Measurements from ENCODE around the gene SH2D5.

The SH2D5 gene

GRCh38 chr1:20726932-20727745 is 5.4 kb downstream of the SH2D5 start:
- H3K9ac ChIP-seq (ENCODE audit: low read length), result no peak overlapping the region
- no peaks in the 10 kb centered on the region for H3K36me3 ChIP-seq (ENCODE audit: control insufficient read depth, low read depth, low read length)
- no peaks in the 10 kb centered on the region for H3K9me3 ChIP-seq (ENCODE audit: control insufficient read depth, low read depth, low read length)
- H3K4me3 ChIP-seq (ENCODE audit: low read length), result no peak overlapping the region
- H3K27ac ChIP-seq (ENCODE audit: low read length), result no peak overlapping the region
- H3K4me1 ChIP-seq (ENCODE audit: control insufficient read depth, low read depth, low read length), result peaks cover 15% of the 10 kb centered on the region
- peaks cover 28% of the 10 kb centered on the region for H3K27me3 ChIP-seq (ENCODE audit: control insufficient read depth, insufficient read depth, low read length)

GRCh38 chr1:20726118-20726911 is 6.2 kb downstream of the SH2D5 start:
- Histone ChIP-seq H3K4me1 (ENCODE audit: control insufficient read depth, low read depth, low read length) (peaks cover 15% of the 10 kb centered on the region), H3K36me3 (ENCODE audit: control insufficient read depth, low read depth, low read length) (no peaks in the 10 kb centered on the region), H3K27me3 (ENCODE audit: control insufficient read depth, insufficient read depth, low read length) (peaks cover 24% of the 10 kb centered on the region), H3K9me3 (ENCODE audit: control insufficient read depth, low read depth, low read length) (no peaks in the 10 kb centered on the region), H3K27ac (ENCODE audit: low read length) (no peak overlapping the region), H3K9ac (ENCODE audit: low read length) (no peak overlapping the region), H3K4me3 (ENCODE audit: low read length) (no peak overlapping the region)

- Histone ChIP-seq H3K27ac (ENCODE audit: low read length) (no peak overlapping the region), H3K4me1 (ENCODE audit: control insufficient read depth, low read depth, low read length) (peaks cover 15% of the 10 kb centered on the region), H3K9me3 (ENCODE audit: control insufficient read depth, low read depth, low read length) (no peaks in the 10 kb centered on the region), H3K4me3 (ENCODE audit: low read length) (no peak overlapping the region), H3K27me3 (ENCODE audit: control insufficient read depth, insufficient read depth, low read length) (peaks cover 16% of the 10 kb centered on the region), H3K9ac (ENCODE audit: low read length) (no peak overlapping the region), H3K36me3 (ENCODE audit: control insufficient read depth, low read depth, low read length) (no peaks in the 10 kb centered on the region)
These were observed 7.0 kb downstream of the SH2D5 start for GRCh38 chr1:20725189-20726117.

- Histone ChIP-seq H3K4me3 (ENCODE audit: low read length) (no peak overlapping the region), H3K4me1 (ENCODE audit: control insufficient read depth, low read depth, low read length) (peaks cover 11% of the 10 kb centered on the region), H3K27me3 (ENCODE audit: control insufficient read depth, insufficient read depth, low read length) (peaks cover 10% of the 10 kb centered on the region), H3K9me3 (ENCODE audit: control insufficient read depth, low read depth, low read length) (no peaks in the 10 kb centered on the region), H3K27ac (ENCODE audit: low read length) (no peak overlapping the region), H3K36me3 (ENCODE audit: control insufficient read depth, low read depth, low read length) (no peaks in the 10 kb centered on the region), H3K9ac (ENCODE audit: low read length) (no peak overlapping the region)
These were observed 7.9 kb downstream of the SH2D5 start for GRCh38 chr1:20724364-20725188.

- peaks cover 11% of the 10 kb centered on the region for H3K4me1 ChIP-seq (ENCODE audit: control insufficient read depth, low read depth, low read length)
- H3K27me3 ChIP-seq (ENCODE audit: control insufficient read depth, insufficient read depth, low read length), result peaks cover 11% of the 10 kb centered on the region
- H3K27ac ChIP-seq (ENCODE audit: low read length), result no peak overlapping the region
- H3K9ac ChIP-seq (ENCODE audit: low read length), result no peak overlapping the region
- no peak overlapping the region for H3K4me3 ChIP-seq (ENCODE audit: low read length)
- H3K9me3 ChIP-seq (ENCODE audit: control insufficient read depth, low read depth, low read length), result no peaks in the 10 kb centered on the region
- H3K36me3 ChIP-seq (ENCODE audit: control insufficient read depth, low read depth, low read length), result no peaks in the 10 kb centered on the region
These were observed 8.8 kb downstream of the SH2D5 start for GRCh38 chr1:20723537-20724363.

- Histone ChIP-seq H3K4me3 (ENCODE audit: low read length) (no peak overlapping the region), H3K36me3 (ENCODE audit: control insufficient read depth, low read depth, low read length) (no peaks in the 10 kb centered on the region), H3K27ac (ENCODE audit: low read length) (no peak overlapping the region), H3K27me3 (ENCODE audit: control insufficient read depth, insufficient read depth, low read length) (peaks cover 17% of the 10 kb centered on the region), H3K9ac (ENCODE audit: low read length) (no peak overlapping the region), H3K4me1 (ENCODE audit: control insufficient read depth, low read depth, low read length) (peaks cover 5% of the 10 kb centered on the region), H3K9me3 (ENCODE audit: control insufficient read depth, low read depth, low read length) (no peaks in the 10 kb centered on the region)
These were observed 9.4 kb downstream of the SH2D5 start for GRCh38 chr1:20723159-20723536.

GRCh38 chr1:20721117-20722061 is 11.1 kb downstream of the SH2D5 start:
- no peak overlapping the region for H3K4me3 ChIP-seq (ENCODE audit: low read length)

GRCh38 chr1:20720631-20721091 is 11.8 kb downstream of the SH2D5 start:
- Histone ChIP-seq H3K27me3 (ENCODE audit: control insufficient read depth, insufficient read depth, low read length) (peaks cover 30% of the 10 kb centered on the region), H3K4me3 (ENCODE audit: low read length) (no peak overlapping the region), H3K9me3 (ENCODE audit: control insufficient read depth, low read depth, low read length) (no peaks in the 10 kb centered on the region), H3K27ac (ENCODE audit: low read length) (no peak overlapping the region), H3K4me1 (ENCODE audit: control insufficient read depth, low read depth, low read length) (no peaks in the 10 kb centered on the region), H3K36me3 (ENCODE audit: control insufficient read depth, low read depth, low read length) (no peaks in the 10 kb centered on the region), H3K9ac (ENCODE audit: low read length) (no peak overlapping the region)

More at GRCh38 chr1:20721117-20722061, 11.1 kb downstream of the SH2D5 start:
- Histone ChIP-seq H3K36me3 (ENCODE audit: control insufficient read depth, low read depth, low read length) (no peaks in the 10 kb centered on the region), H3K27ac (ENCODE audit: low read length) (no peak overlapping the region), H3K4me1 (ENCODE audit: control insufficient read depth, low read depth, low read length) (no peaks in the 10 kb centered on the region), H3K9me3 (ENCODE audit: control insufficient read depth, low read depth, low read length) (no peaks in the 10 kb centered on the region), H3K27me3 (ENCODE audit: control insufficient read depth, insufficient read depth, low read length) (peaks cover 27% of the 10 kb centered on the region), H3K9ac (ENCODE audit: low read length) (no peak overlapping the region)

- Histone ChIP-seq H3K4me3 (ENCODE audit: low read length) (no peak overlapping the region), H3K4me1 (ENCODE audit: control insufficient read depth, low read depth, low read length) (no peaks in the 10 kb centered on the region), H3K9ac (ENCODE audit: low read length) (no peak overlapping the region), H3K36me3 (ENCODE audit: control insufficient read depth, low read depth, low read length) (no peaks in the 10 kb centered on the region), H3K9me3 (ENCODE audit: control insufficient read depth, low read depth, low read length) (no peaks in the 10 kb centered on the region), H3K27me3 (ENCODE audit: control insufficient read depth, insufficient read depth, low read length) (peaks cover 30% of the 10 kb centered on the region), H3K27ac (ENCODE audit: low read length) (no peak overlapping the region)
These were observed 12.5 kb downstream of the SH2D5 start for GRCh38 chr1:20719871-20720620.

Measured in iPS-18a (cell line).